GM21526 (cell line): ENCODE data around the gene PKD2.

Experiments used
- ATAC-seq: cut with Tn5 transposase; IDR thresholded peaks from one replicate; pipeline ENCODE4 v1.9.1; 2021; ENCODE audit warnings: moderate library complexity; ENCODE audit not compliant: unreplicated experiment, low FRiP score

The PKD2 gene

DNA sequence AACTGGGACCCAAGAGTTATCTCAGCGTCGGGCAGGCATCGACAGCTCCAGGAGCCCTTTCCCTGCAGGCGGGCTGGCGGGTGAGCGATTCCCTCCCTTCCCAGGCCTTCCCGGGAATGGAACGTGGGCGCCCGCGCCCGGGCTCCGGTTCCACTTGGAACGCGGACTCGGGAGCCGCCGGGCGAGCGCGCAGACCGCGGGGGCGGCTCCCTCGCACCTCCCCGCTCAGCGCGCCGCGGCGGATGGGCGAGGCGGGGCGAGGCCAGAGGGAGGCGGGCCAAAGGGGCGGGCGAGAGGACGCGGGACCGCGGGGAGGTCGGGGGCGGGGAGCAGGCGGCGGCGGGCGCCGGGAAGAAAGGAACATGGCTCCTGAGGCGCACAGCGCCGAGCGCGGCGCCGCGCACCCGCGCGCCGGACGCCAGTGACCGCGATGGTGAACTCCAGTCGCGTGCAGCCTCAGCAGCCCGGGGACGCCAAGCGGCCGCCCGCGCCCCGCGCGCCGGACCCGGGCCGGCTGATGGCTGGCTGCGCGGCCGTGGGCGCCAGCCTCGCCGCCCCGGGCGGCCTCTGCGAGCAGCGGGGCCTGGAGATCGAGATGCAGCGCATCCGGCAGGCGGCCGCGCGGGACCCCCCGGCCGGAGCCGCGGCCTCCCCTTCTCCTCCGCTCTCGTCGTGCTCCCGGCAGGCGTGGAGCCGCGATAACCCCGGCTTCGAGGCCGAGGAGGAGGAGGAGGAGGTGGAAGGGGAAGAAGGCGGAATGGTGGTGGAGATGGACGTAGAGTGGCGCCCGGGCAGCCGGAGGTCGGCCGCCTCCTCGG lies at the start of gene PKD2:
PKD2 (plus strand) TSS at position 332 of the 818 bp plus-strand sequence; CDS start at position 431, 99 bp downstream.
- peak; percentile 89 for ATAC-seq

DNA sequence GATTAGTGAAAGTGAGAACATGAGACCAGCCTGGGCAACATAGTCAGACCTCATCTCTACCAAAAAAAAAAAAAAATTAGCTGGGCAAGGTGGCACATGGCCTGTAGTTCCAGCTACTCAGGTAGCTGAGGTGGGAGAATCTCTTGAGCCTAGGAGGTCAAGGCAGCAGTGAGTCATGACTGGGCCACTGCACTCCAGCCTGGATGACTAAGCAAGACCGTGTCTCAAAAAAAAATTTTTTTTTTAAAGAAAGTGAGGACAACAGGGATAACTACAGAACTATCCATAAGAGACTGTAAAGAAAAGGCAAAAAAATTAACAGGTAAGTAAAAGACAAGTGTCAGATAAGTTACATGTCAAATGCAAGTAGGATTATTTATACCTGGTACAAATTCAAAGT lies 45.4 kb upstream of the PKD2 start:
- ATAC-seq: no peak

DNA sequence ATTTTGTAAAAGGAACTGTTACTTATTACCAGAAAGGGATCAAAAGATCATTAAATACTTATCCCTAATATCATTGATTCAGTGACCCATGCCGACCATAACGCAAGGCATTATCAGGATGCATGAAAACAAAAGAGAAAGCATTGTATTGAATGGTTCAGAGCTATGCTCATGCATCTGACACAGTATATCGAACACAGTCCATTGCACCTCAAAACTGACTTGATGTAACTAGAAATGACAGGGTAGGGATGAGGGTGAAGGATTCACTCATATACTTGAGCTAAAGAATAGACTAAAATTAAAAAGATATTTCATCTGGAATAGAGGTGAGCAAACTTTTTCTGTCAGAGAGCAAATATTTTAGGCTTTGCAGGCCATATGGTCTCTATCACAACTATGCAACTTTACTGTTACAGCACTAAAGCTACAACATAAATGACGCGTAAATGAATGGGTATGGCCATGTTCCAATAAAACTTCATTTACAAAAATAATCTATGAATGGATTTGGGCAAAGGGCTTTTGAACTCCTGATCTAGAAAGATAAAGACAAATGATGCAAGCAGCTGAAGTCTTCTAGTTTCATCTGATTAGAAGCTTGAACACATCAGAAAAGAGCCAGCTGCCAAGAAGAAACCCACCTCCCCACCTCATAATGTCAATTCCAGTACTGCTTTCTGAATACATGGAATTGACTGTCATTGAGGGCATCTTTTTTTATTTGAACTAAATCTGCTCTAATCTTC lies 44.9 kb upstream of the PKD2 start:
- ATAC-seq: no peak

DNA sequence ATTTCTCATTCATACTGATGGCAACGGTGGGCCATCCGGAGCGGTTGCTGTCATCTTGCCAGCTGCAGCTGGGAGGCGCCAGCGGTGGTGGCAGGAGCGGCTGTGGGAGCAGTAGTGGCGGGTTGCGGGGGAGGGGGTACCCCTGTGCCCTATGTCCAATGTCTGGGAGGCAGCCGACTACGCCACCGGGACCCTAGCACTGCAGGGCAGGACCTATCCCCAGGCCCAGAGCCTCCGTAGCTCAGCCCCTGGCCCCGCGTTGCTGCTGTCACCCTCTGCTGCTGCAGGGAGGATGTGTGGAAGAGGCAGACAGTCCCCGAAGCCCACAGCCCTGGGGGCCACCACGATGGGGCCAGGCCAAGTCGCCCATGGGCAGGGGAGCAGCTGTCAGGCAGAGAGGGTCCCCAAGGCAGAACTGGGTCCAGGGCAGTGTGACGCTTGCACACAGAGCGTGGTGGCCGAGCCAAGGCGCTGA lies 41.9 kb upstream of the PKD2 start:
- no peak for ATAC-seq

DNA sequence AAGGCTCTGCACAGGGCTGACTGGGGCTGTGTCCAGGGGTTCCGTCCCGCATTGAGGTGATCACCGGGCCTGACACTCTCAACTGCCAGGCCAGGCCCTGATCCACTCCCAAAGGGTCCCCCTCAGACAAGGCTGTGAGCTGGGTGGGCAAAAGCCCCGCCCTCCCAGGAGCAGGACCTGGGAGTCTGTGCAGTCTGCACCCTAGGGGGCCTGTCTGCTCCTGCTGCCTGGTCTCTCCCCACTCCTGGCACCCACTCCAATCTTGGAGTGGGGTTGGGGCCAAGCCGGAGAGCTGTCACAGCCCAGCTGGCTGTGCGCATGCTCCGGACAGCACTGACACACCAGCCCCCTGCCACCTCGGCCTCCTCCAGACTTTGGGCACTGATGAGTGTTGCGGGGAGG lies 41.3 kb upstream of the PKD2 start:
- no peak for ATAC-seq

DNA sequence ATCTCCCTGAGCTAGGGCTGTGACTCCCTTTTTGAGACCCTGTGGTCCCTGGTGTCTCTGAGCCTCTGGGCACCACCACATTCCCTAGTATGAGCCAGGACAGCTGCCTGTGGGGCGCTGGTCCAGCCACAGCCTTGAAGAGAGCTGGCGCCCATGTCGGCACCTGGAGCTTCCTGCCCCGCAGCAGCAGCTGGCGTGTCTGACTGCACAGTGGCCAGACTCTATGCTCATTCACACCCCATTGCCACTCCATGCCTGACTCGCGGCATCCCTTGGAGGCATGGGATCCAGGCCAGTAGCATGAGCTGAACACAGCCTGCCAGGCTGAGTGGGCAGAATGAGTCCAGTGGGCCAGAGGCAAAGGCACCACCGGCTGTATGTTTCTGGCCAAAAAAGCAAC lies 40.2 kb upstream of the PKD2 start:
- no peak for ATAC-seq

DNA sequence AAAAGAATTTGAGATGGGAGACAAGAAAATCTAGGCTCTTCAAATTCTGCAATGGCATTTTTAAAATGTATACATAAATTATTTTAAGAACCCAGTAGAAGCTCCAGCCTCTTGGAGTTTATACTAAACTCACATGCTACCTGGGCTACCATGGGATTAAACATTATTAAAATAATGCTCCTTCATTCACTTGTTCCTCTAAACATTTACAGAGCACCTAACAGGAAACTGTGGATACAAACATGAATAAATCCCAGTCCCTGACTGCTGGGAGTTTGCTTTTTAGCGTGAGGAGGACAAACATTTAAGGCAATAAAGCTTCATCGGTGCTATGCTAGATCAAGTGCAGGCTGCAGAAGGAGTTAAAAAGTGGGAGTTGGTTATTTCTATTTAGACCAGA lies 37.3 kb upstream of the PKD2 start:
- ATAC-seq: no peak

DNA sequence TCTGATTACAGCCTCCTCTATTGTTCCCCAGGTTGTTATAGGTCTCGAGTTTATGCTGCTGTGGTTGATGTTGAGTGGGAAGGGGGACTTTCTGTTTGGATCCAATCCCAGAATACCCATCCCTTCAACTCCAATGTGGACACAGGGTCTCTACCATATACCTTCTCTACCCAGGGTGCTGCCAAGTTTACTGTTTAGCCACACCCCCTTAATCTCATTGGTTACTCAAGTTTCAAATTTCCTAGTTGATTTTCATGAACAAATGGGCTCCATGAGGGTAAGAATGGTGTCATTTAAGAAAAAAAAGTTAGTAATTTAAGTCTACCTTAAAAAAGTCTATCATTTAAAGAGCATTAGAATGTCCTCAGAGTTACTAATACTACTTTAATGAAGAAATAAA lies 35.6 kb upstream of the PKD2 start:
- ATAC-seq: no peak

DNA sequence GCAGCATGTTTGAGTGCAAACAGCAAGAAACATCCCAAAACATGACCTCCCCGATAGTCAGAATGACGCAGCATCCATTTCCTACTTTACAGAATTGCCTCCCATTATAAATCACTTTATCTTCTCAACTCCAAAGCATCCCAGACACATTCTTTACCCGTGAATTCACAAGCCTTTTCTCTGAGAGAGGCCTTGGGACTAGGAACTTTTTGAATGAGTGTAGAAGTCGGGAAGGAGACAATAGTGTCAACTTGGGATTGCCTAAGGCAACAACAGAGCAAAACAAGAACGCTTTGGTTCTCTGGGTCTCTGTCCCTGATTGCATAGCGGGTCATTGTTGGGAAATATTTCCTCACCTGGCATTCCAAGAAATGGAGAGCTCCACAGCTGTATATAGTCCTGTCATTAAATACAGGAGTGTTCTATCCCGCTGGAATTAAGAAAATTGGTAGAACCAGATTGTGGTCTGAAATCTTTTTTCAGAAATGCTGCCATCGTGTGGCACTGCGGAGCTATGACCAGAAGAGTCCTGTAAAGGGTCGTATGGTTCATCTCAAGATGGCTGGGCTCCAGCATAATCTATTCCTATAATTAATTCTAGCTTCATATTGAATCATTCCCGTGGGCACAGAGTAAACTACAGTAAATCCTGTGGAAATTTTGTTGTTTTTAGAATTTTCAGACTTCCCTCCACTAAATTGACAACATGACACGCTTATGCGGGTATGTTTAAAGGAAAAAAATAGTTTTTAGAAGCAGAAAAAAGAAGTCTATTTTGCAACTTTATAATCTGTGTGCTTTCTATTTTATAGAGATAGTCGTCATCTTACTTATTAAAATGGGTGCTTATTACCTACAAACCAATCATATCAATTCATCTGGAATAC lies 33.9 kb upstream of the PKD2 start:
- ATAC-seq: peak; percentile 73

DNA sequence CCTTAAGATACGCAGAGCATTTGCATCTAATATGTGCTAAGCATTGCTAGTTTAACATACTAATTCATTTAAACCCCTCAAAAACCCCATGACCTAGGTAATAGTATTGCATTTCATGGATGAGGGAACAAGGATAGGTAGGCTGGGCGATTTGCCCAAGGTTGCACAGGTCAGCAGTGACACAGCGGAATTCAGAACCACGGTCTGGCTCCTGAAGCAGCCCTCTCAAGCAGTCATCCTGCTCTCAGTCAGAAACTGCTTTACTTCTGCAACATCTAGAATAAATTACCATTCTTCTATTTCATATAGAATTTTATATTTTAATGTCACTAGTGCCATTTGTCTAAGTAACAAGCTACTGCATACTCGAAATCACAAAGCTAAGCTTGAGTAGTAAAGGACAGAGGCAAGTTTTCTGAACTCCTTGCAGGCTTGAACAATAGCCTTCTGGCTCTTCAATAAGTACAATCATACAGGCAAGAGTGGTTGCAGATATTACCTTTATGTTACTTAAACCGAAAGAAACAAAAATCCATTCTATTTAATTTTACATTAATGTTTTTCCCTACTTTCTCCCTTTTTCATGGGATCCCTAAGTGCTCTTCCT lies 32.5 kb upstream of the PKD2 start:
- ATAC-seq: no peak

DNA sequence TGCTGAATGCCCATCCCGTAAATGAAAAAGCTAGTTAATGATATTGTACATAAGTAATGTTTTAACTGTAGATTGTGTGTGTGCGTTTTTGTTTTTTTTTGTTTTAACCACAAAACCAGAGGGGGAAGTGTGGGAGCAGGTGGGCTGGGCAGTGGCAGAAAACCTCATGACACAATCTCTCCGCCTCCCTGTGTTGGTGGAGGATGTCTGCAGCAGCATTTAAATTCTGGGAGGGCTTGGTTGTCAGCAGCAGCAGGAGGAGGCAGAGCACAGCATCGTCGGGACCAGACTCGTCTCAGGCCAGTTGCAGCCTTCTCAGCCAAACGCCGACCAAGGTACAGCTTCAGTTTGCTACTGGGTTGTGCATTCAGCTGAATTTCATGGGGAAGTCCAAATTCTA lies 32.0 kb upstream of the PKD2 start, which contains the start of gene SPP1:
SPP1 (plus strand) TSS at position 249 of the 400 bp plus-strand sequence. CDS start 1,182 bp downstream, outside the sequence.
- ATAC-seq: peak; percentile 77

DNA sequence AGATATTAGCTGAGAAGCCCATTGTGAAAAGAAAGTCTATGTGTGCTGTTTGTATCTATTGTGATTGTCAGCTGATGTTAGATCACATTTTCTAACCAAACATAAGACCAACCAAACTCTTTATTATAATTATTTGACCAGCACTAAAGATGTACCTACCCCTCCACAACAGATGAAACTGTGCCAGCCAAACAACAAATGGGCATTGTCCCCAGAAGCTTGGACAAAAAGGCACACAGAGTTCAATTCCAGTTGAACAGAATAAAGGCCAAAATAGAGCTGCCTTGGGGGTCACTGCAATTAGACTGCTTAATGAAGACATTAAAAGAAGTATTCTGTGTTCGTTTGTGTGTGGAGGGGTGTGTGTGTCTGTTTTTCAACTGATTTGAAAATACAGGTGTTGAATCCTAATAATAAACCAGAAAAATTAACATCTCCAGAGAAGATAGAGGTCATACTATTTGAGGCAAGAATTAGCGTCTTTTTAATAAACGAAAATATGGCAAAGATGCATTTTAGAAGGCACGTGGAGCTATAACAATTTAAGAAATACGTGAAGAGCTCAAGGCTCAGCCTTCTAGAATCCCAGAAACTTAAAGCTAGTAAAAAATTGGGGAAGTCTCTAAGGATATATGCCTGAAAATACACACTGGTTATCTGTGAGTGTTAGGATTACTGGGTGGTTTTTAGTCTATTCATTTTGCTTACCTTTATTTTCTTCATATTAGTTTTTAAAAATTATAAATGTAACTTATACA lies 29.7 kb upstream of the PKD2 start:
- no peak for ATAC-seq

DNA sequence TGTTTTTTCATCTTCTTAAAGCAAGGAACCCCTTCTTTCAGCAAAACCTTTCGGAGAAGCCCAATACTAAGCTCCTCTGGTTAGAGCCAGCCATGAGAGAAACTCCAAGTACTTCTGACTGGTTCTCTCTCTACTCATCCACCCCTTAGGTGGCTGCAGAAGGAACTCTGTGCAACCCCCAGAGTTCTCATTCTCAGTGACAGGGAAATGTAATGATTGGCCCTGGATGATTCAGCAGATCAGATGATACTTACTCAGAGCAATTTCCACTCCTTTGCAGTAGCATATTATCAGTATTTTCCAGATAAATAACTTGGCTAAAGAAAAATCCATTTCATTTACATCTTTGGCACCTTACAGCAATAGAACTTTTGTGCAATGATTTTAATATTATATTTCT lies 28.8 kb upstream of the PKD2 start:
- ATAC-seq: no peak

DNA sequence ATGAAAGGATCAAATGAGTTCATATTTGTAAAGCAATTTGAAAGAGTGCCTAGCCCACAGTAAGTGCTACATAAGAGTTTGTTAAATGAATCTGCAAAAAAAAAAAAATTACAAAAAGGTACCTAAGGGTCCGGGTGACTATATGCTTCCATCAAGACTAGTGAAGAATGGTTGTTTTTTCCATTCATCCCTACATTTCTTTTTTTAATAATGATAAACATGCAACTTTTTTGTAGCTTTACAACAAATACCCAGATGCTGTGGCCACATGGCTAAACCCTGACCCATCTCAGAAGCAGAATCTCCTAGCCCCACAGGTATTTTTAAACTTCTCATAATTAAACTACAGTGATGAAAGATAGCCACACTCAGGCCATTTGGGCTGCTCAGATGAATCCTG lies 27.6 kb upstream of the PKD2 start:
- ATAC-seq: no peak

DNA sequence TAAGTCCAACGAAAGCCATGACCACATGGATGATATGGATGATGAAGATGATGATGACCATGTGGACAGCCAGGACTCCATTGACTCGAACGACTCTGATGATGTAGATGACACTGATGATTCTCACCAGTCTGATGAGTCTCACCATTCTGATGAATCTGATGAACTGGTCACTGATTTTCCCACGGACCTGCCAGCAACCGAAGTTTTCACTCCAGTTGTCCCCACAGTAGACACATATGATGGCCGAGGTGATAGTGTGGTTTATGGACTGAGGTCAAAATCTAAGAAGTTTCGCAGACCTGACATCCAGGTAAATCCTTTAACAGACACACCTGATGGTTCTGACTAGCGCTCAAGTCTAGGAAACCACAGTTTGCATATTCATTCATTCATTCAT lies 25.9 kb upstream of the PKD2 start:
- no peak for ATAC-seq

DNA sequence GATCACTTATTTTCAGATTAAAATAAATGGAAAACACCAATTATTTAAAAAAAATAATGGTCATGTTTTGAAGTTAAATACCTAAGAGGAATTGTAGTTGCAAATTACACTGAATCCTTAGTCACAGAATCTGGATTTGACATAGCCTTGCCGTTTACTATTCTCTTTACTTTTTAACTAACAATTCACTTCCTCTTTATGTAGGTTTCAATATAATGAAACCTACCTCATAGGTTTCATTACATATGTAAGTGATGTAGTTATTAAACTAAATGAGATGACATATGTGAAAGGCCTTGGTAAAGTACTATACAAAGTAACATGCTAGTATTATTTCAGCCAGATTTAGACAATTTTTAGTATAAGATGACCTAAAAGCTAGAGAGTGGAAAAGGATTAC lies 25.4 kb upstream of the PKD2 start:
- ATAC-seq: no peak

DNA sequence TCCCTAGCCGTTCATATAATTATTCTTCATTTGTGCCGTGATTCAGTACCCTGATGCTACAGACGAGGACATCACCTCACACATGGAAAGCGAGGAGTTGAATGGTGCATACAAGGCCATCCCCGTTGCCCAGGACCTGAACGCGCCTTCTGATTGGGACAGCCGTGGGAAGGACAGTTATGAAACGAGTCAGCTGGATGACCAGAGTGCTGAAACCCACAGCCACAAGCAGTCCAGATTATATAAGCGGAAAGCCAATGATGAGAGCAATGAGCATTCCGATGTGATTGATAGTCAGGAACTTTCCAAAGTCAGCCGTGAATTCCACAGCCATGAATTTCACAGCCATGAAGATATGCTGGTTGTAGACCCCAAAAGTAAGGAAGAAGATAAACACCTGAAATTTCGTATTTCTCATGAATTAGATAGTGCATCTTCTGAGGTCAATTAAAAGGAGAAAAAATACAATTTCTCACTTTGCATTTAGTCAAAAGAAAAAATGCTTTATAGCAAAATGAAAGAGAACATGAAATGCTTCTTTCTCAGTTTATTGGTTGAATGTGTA lies 24.9 kb upstream of the PKD2 start:
- no peak for ATAC-seq

DNA sequence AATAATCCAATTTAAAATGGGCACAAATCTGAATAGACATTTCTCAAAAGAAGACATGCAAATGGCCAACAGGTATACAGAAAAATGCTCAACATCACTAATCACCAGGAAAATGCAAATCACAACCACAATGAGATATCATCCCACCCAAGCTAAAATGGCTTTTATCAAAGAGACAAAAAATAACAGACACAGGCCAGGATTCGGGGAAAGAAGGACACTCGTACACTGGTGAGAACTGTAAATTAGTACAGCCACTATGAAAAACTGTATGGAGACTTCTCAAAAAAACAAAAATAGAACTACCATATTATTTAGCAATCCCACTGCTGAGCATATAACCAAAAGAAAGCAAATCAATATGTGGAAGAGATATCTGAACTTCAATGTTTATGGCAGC lies 23.4 kb upstream of the PKD2 start:
- ATAC-seq: no peak
